HG02884 (cell line): ENCODE measurements around the gene TOPAZ1.
"Not testable (repeated sequence)": the region's sequence is repeated elsewhere in the genome, so short reads cannot be mapped to it uniquely, and the experiment has no call there.

Experiments used
- ATAC-seq: cut with Tn5 transposase; IDR thresholded peaks from one replicate; pipeline ENCODE4 v1.9.1; 2021; ENCODE audit warnings: mild to moderate bottlenecking, moderate library complexity; ENCODE audit not compliant: unreplicated experiment

The TOPAZ1 gene

GRCh38 chr3:44326019-44326418, 84.3 kb downstream of the TOPAZ1 start:
- no peak for ATAC-seq

DNA sequence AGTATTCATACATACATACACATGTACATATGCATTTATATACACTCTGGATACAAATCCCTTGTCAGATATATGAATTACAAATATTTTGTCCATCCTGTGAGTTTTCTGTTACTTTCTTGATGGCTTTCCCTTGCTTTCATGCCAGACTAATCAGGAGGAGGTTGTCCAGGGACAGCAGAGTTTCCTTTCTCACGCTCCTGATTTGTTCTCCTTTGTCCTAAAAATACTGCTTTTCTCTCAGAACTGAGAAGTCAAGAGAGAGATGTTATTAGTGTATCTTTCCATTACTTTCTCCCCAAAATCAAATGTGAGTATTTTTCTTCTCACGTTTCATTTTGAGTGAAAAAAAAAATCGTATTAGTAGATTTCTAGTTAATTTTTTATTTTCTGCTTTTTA, 84.8 kb downstream of the TOPAZ1 start:
- no peak for ATAC-seq

GRCh38 chr3:44329946-44330345, 88.3 kb downstream of the TOPAZ1 start:
- no peak for ATAC-seq

DNA sequence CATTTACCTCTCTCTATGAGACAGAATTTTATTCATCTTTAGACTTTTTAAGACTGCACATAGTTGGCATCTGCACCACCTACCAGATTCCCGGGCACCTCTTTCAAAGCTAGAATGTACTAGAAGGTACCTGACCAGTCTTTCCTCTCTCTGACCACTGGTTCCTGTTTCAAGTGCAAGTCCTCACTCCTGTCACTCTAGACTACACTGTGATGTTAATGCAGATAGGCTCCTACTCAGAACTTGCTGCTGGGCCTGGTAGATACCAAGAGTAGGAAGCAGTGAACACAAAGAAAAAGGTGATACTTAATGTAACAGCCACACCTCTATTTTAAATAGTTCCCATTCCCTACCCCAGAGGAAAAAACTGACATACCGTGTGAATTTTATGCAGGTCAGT, 88.8 kb downstream of the TOPAZ1 start:
- no peak for ATAC-seq

- ATAC-seq, result no peak
Measured at GRCh38 chr3:44334326-44334725, 92.6 kb downstream of the TOPAZ1 start.

- ATAC-seq, result no peak
Measured at GRCh38 chr3:44337248-44337785, 95.6 kb downstream of the TOPAZ1 start.

DNA sequence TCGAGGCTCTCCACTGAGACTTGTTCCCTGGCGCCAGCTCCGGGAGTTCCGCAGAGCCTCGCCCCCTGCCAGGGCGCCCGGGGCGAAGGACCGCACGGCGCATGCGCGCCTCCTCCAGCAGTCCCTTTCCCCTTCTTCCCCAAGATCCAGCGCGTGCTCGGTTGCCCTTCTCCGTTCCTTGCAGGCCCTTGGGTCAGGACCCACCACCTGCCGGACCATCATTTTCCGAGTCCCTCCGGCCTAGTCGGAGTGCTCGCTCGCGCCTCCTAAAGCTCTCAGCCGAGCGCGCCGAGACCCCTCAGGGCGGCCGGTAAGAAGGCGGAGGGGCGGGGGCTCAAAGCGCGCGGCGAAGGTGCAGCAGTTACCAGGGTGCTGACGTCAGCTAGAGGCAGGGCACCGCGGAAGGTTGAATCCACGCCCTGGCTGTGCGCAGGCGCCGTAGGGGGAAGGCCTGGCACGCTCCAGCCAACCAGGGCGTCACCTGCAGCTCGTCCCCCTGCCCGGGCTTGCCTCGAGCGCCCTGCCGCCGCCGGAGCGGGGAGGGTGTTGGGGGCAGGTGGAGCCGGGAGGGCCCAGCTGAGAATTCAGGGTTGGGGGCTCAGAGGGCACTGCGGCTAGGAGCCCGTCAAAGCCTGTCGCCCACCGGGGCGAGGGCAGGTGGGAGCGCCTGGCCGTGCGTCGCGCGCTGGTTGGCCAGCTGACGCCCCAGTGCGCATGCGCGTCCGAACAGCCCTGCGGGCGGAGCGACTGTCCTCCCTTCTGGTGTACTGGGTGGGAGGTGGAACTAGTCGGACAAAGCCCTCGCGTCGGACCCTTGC, 96.5 kb downstream of the TOPAZ1 start, which contains the start of gene TCAIM:
TCAIM (plus strand) TSS at position 757 of the 818 bp plus-strand sequence. CDS start 16,017 bp downstream, outside the sequence.
- peak; percentile 89 for ATAC-seq

- no peak for ATAC-seq
Measured at GRCh38 chr3:44338828-44339127, 97.1 kb downstream of the TOPAZ1 start.

DNA sequence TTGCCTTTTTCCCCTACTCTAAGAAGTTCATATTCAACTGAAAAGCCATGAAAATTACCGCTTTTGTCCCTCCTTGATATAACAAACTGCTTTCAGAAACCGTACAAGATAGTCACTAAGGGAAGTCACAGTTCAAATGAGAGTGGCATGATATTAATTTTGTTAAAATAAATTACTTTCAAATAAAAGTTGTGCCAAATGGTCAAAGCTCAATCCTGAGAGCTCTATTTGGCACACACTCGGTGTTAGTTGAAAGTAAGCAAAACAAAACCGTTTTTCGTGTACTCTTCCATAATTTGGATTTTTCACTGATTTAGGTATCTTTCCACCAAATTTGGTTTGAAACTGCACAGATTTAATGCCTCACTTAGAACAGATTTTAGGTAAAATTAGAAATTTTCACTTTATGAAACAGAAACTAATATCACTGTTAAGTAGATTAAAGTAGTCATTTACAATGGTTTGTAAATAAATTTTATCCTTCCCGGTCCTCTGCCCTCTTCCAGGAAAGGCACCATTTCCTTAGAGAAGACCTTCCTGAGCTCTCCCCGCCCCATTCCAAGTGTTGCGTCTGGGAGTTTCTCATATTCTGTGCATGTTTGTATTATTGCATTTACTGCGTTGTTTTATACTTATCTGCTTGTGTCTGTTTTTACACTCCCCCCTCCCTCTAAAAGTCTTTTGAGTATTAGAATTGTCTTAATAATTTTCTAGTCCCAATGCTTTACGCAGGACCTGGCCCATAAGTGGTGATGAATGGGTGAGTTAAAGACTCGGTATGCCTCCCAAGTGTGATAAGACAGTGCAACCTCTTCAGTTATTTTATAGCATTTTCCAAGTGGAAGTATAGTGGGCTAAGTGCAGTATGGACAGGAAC, 97.7 kb downstream of the TOPAZ1 start:
- ATAC-seq, result no peak

- ATAC-seq, result no peak
Measured at GRCh38 chr3:44340058-44340395, 98.3 kb downstream of the TOPAZ1 start.

DNA sequence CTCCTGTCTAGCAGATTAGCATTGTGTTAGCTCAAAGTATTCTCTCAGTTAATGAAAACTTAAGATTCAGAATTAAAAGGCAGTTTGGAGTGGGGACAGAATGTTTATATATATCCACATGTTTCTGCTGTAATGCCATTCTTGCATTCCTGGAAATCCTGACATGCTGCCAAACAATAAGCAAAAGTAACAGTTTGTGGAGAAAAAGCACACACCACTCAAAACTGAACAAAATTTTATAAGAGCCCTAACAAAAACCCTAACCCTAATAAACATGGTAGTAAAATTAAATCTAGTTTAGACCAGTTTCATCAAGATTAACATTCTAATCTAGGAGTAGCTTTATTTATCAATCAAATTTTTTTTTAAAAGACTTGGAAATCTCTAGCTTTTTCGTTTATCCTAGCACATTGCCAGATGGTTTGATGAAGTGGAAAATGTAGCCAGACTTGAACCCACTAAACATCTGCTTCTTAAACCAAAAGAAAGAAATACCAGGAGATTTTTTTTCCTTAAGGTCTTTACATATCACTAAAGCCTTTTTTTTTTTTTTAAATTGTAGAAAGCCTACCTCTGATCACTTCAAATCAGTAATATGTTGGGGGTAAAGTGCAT, 100.6 kb downstream of the TOPAZ1 start:
- ATAC-seq, result no peak

GRCh38 chr3:44343421-44343820, 101.7 kb downstream of the TOPAZ1 start:
- no peak for ATAC-seq

DNA sequence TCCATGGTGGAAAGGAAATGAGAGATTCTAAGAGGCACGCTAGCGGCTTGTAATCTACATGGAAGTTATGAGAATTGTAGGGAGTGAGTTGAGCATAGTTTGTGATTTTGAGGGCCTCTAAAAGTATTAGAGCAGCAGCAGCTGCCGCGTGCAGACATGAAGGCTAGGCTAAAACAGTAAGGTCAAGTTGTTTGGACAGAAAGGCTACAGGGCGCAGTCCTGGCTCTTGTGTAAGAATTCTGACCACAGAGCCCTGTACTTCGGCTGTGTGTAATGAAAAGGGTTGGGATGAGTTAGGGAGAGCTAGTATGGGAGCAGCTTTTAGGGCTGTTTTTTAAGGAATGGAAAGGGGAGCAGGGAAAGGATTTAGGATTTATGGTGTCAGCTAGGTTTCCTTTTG, 104.9 kb downstream of the TOPAZ1 start:
- not testable (repeated sequence) for ATAC-seq

DNA sequence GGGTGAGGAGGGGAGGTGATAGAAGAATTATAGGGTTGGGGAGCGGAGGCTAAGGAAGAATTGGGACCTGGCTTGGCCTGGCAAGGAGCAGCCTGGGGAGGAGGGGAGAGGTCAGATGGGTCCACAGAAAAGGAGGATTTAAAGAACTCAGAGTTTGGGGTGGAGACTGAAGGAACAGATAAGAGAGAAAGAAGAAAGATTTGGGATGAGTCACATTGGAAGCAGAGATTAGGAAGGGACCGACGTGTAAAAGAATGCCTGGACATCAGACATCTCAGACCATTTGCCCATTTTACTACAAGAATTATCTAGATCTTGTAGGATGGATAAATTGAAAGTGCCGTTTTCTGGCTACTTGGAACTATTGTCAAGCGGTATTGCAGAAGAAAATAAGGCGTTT, 107.3 kb downstream of the TOPAZ1 start:
- ATAC-seq, result no peak

DNA sequence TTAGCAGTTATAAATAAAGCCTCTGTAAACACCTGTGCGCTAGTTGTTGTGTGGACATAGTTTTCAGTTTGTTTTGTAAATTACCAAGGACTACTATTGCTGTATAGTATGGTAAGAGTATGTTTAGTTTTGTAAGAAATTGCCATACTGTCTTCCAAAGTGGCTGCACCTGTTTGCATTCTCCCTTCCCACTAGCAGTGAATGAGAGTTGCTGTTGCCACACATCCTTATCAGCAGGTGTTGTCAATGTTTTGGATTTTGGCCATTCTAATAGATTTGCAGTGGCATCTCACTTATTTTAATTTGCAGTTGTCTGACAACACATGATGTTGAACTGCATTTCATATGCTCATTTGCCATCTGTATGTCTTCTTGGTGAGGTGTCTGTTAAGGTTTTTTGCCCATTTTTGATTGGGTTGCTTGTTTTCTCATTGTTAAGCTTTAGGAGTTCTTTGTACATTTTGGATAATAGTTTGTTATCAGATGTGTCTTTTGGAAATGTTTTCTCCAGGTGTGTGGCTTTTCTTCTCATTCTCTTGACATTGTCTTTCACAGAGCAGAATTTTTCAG, 111.8 kb downstream of the TOPAZ1 start:
- no peak for ATAC-seq

DNA sequence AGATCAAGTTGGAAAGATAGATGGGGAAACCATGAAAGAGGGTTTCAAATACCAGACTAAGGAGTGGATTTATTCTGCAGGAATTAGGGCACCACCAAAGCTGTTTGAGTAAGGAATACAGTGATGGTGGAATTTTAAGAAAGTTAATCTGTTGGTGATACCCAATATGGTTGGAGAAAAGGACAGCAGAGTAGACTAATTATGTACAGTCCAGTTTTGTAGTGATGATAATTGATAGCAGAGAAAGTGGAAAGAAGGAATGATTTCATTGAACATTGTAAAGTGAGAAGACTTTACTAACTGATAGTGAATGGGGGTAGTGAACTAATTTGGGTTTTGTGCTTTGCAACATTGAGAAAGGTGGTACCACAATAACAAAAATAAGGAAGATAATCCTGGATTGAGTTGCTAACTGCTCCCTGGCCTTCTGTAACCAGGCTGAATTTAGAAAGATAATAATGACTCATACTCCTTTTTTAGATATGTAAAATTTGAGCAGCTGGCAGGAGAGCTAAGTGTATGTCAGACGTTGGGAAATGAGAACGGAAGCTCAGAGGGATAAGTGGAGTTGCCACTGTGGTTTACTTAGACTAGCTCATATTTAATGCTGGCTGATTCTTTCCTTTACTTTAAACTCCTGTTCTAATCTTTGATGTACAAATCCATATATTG, 113.8 kb downstream of the TOPAZ1 start:
- ATAC-seq, result no peak

DNA sequence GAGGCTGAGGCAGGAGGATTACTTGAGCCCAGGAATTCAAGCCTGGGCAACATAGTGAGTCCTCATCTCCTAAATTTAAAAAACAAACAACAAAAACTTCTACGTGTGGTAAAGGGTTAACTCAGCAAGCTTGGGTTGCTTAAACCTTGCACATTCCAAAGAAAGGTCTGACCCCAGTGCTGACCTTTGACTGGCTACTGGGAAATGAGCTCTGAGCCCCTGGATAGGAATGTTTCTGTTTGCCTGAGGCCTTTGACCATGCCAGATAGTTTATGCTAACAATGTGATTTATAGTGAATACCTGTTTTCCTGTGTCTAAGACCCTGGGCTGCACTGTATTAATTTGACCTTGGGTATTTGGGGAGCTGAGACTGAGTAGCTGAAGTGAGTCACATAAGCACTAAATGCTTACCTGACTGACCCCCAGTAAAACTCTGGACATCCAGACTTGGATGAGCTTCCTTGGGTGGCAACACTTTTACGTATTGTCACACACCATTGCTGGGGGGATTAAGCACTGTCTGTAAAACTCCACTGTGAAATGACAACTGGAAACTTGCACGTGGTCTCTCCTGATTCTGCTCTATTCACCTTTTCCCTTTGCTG, 117.6 kb downstream of the TOPAZ1 start:
- ATAC-seq, result no peak

DNA sequence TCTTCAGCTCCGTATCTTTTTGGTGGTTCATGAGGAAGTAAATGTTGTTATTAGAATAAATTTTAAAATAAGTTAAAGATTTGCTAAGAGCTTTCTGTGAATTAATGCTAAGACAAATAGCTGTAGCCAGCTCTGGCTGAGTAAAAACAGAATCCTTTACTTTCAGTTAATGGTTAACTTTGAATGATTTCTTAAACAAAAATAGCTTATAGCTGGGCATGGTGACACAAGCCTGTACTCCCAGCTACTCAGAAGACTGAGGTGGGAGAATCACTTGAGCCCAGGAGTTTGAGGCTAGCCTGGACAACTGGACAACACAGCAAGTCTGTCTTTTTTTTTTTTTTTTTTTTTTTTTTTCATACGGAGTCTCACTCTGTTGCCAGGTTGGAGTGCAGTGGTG, 121.9 kb downstream of the TOPAZ1 start:
- no peak for ATAC-seq

DNA sequence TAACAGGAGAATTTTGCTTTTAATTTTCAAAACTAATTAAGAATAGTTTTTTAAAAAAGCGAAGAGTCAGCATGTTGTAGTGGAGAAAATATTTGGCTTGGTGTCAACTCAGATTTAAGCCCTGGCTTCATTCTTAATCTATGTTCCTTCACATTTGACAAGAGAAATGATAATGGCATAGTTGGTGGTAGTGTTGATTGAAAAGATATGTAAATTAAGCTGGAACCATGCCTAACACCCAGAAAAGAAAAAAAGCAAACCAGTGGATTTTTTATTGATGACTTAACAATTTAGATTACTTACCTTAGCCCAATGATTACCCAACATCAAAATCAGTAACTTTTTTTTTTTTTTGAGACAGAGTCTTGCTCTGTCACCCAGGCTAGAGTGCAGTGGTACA, 124.3 kb downstream of the TOPAZ1 start:
- no peak for ATAC-seq

- no peak for ATAC-seq
Measured at GRCh38 chr3:44375450-44375849, 133.8 kb downstream of the TOPAZ1 start.
